OCI-LY7 (cell line): ENCODE data around the gene PCDH8. TPM values are rescaled to one million over a fixed set of nuclear protein-coding genes. Genes with fewer than 3 reads are reported as not detected.

Experiments
- BruUV-seq: library from RNA; stranded (reverse); fragments of 400-500 nt; replicated peaks from 2 replicates; lab custom pipeline; 2021; lab: Mats Ljungman, UMichigan
- CTCF ChIA-PET: fragments of 300-600 bp; sonication (Branson Sonifier 250); formaldehyde crosslinking; loops from one replicate; lab custom pipeline; 2022; ENCODE audit warnings: antibody characterized with exemption; ENCODE audit not compliant: unreplicated experiment; lab: Charles Lee
- POLR2A ChIA-PET: fragments of 300-600 bp; sonication (Branson Sonifier 250); formaldehyde crosslinking; loops from one replicate; lab custom pipeline; 2022; ENCODE audit warnings: antibody characterized with exemption; lab: Charles Lee
- DNase-seq: peaks from one replicate; pipeline ENCODE4 v3.0.0-alpha.2; 2015; ENCODE audit warnings: low spot score
- H2AFZ ChIP-seq: fragments of 200-600 bp; sonication (generic), shearing (Covaris generic); 2 replicates; pipeline ENCODE4 v1.6.1; 2014; ENCODE audit warnings: mild to moderate bottlenecking, antibody characterized with exemption, low read length, moderate library complexity
- H3K27ac ChIP-seq: fragments of 200-600 bp; sonication (generic); 2 replicates; pipeline ENCODE4 v1.5.1; 2014; ENCODE audit warnings: mixed run types, low read depth, mild to moderate bottlenecking, moderate library complexity, low read length, inconsistent platforms; ENCODE audit not compliant: poor library complexity, severe bottlenecking
- H3K36me3 ChIP-seq: fragments of 200-600 bp; sonication (generic); 2 replicates; pipeline ENCODE4 v1.6.1; 2014; ENCODE audit warnings: mild to moderate bottlenecking, antibody characterized with exemption, low read length, moderate library complexity, mixed read lengths; ENCODE audit not compliant: insufficient read depth
- H3K4me1 ChIP-seq: fragments of 200-600 bp; sonication (generic); 2 replicates; pipeline ENCODE4 v1.5.1; 2014; ENCODE audit warnings: mild to moderate bottlenecking, low read length; ENCODE audit not compliant: insufficient read depth, poor library complexity, severe bottlenecking
- H3K4me2 ChIP-seq: fragments of 200-600 bp; sonication (generic); 2 replicates; pipeline ENCODE4 v1.6.1; 2014; ENCODE audit warnings: mild to moderate bottlenecking, low read length
- H3K4me3 ChIP-seq: fragments of 200-600 bp; sonication (generic); 2 replicates; pipeline ENCODE4 v1.5.1; 2014; ENCODE audit warnings: mild to moderate bottlenecking, low read depth, low read length; ENCODE audit not compliant: poor library complexity, severe bottlenecking
- H3K79me2 ChIP-seq: fragments of 200-600 bp; sonication (generic); 2 replicates; pipeline ENCODE4 v1.6.1; 2016; ENCODE audit warnings: low read depth, mild to moderate bottlenecking, low read length, moderate library complexity, mixed read lengths; ENCODE audit not compliant: insufficient read depth
- H3K9me2 ChIP-seq: fragments of 200-600 bp; sonication (generic); 2 replicates; pipeline ENCODE4 v1.6.1; 2016; ENCODE audit warnings: mild to moderate bottlenecking, low read length, mixed read lengths; ENCODE audit not compliant: insufficient read depth
- H3K9me3 ChIP-seq: fragments of 200-600 bp; sonication (generic); 2 replicates; pipeline ENCODE4 v1.6.1; 2014; ENCODE audit warnings: mild to moderate bottlenecking, mixed run types, low read length, mixed read lengths
- H4K20me1 ChIP-seq: fragments of 200-600 bp; sonication (generic); 2 replicates; pipeline ENCODE4 v1.6.1; 2014; ENCODE audit warnings: mild to moderate bottlenecking, antibody characterized with exemption, low read length, moderate library complexity, mixed read lengths; ENCODE audit not compliant: insufficient read depth
- EZH2phosphoT487 ChIP-seq: fragments of 200-600 bp; sonication (generic); IDR thresholded peaks from 2 replicates; pipeline ENCODE4 v1.6.1; 2018; ENCODE audit warnings: low read depth, borderline replicate concordance, mild to moderate bottlenecking, mixed run types, antibody characterized with exemption, low read length, moderate library complexity, mixed read lengths
- intact Hi-C: fragments of 100-400 bp; cut with micrococcal nuclease; formaldehyde crosslinking; loops from one replicate; pipeline ENCODE4 v1.10.0; 2022; ENCODE audit not compliant: unreplicated experiment
- total RNA-seq, 2 experiments: library from RNA; depleted of rRNA in 1 of 2; stranded (reverse); fragments of >200 nt in 1 of 2; shearing (Covaris generic) in 1 of 2; gene quantifications; 2 replicates each; pipeline ENCODE4 v1.2.3, GENCODE V29; 2014 to 2022
- TF ChIP-seq, protein P1 (sequence below): fragments of 200-600 bp; sonication (generic); conservative IDR thresholded peaks from 2 replicates; pipeline ENCODE4 v1.5.1; 2014; ENCODE audit warnings: mild to moderate bottlenecking, antibody characterized with exemption, low read length, moderate library complexity, mixed read lengths

PCDH8 gene
- total RNA-seq, 2 experiments from 2014 or later, result not detected

DNA sequence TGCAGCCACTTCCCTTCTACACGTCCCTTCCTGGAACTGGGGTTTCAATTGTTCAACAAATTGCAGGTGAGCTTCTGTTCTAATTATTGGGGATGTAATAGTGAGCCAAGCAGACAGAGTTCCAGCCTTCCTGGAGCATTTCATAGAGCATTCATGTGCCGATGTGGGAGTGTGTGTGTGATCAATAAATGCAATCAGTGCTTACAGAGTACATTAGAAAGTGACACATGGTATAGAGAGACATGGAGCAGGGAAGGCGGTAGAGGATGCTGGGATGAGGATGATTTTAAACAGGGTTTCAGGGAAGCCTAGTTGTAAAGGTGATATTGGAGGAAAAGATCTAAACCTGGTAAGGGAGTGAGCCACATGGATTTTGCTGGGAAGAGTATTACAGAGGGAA is 21.7 kb upstream of the PCDH8 start:
- Histone ChIP-seq H3K27ac (no peak overlapping the region), H3K4me2 (no peak overlapping the region), H2AFZ (no peak overlapping the region), H4K20me1 (no peaks in the 10 kb centered on the region), H3K9me3 (peaks cover 7% of the 10 kb centered on the region; the same call in 1 of the 2 replicates), H3K4me1 (no peaks in the 10 kb centered on the region), H3K79me2 (no peaks in the 10 kb centered on the region), H3K36me3 (no peaks in the 10 kb centered on the region), H3K4me3 (no peak overlapping the region), H3K9me2 (no peaks in the 10 kb centered on the region)
- intact Hi-C loops, result no loop called here
- no peak for DNase-seq
- ChIA-PET CTCF (no interaction called here), POLR2A (no interaction called here)
- TF ChIP-seq EZH2phosphoT487, result no peak
- TF ChIP-seq, protein P1, sequence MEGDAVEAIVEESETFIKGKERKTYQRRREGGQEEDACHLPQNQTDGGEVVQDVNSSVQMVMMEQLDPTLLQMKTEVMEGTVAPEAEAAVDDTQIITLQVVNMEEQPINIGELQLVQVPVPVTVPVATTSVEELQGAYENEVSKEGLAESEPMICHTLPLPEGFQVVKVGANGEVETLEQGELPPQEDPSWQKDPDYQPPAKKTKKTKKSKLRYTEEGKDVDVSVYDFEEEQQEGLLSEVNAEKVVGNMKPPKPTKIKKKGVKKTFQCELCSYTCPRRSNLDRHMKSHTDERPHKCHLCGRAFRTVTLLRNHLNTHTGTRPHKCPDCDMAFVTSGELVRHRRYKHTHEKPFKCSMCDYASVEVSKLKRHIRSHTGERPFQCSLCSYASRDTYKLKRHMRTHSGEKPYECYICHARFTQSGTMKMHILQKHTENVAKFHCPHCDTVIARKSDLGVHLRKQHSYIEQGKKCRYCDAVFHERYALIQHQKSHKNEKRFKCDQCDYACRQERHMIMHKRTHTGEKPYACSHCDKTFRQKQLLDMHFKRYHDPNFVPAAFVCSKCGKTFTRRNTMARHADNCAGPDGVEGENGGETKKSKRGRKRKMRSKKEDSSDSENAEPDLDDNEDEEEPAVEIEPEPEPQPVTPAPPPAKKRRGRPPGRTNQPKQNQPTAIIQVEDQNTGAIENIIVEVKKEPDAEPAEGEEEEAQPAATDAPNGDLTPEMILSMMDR, result no peak
- BruUV-seq, result no TSS peak

DNA sequence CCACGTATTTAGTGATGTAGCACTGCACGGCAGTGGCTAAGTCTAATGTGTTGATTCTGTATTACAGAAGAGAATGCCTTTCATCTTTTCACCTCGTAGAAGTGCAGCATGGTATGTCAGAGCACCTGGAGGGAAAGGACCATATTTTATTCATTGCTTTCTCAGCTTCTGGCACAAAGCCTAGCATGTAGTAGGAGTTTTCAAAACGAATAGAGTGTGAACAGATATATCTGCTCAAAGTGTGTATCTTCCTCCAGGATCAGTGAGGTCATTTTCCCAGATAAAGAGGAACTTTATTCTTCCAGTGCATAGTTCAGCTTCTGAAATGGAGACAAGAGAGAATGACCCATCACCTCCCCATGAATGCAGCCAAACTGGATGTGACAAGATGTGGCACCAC is 21.2 kb upstream of the PCDH8 start:
- Histone ChIP-seq H4K20me1 (no peaks in the 10 kb centered on the region), H3K27ac (no peak overlapping the region), H3K79me2 (no peaks in the 10 kb centered on the region), H3K9me3 (0 out of 2 replicates have a peak, but pooled peaks cover 5% of the 10 kb centered on the region), H3K4me2 (no peak overlapping the region), H2AFZ (no peak overlapping the region), H3K9me2 (no peaks in the 10 kb centered on the region), H3K36me3 (no peaks in the 10 kb centered on the region), H3K4me1 (no peaks in the 10 kb centered on the region), H3K4me3 (no peak overlapping the region)
- intact Hi-C loops, result no loop called here
- no peak for DNase-seq
- ChIA-PET CTCF (no interaction called here), POLR2A (no interaction called here)
- TF ChIP-seq EZH2phosphoT487, result no peak
- TF ChIP-seq, protein P1, result no peak
- BruUV-seq, result no TSS peak

DNA sequence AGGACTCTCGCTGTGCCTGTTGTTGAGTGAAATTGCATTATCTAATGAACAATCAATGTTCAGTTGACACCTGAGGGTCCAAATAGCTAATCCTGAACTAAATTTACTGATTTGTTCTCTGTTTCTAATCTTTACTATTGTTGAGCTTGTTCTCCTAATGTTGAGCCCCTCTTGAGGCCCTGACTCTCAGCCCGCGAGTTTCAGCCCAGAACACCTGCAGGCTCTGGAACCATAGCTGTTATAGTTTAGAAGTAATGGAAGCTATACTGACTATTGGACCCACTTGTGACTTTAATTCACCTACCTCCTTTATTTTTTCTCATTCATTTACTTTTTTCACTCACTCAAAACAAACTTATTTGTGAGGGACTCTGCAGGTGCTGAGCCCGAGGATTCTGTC is 20.6 kb upstream of the PCDH8 start:
- Histone ChIP-seq H3K9me2 (no peaks in the 10 kb centered on the region), H3K36me3 (no peaks in the 10 kb centered on the region), H2AFZ (no peak overlapping the region), H3K27ac (no peak overlapping the region), H3K79me2 (no peaks in the 10 kb centered on the region), H4K20me1 (no peaks in the 10 kb centered on the region), H3K4me3 (no peak overlapping the region), H3K4me2 (no peak overlapping the region), H3K9me3 (no peaks in the 10 kb centered on the region), H3K4me1 (no peaks in the 10 kb centered on the region)
- DNase-seq, result no peak
- ChIA-PET POLR2A (no interaction called here), CTCF (no interaction called here)
- TF ChIP-seq, protein P1, result no peak
- TF ChIP-seq EZH2phosphoT487, result no peak
- BruUV-seq, result no TSS peak
- intact Hi-C loops, result no loop called here
